NT2/D1 (cell line): ENCODE measurements around the gene CTBP1.

Experiments used
- DNase-seq: peaks from one replicate; pipeline ENCODE4 v3.0.0-alpha.2; 2011; ENCODE audit warnings: low read depth, low spot score
- H3K27me3 ChIP-seq: 2 replicates; pipeline ENCODE4 v1.6.0; 2011; ENCODE audit warnings: mild to moderate bottlenecking; ENCODE audit not compliant: insufficient read length, insufficient read depth
- H3K36me3 ChIP-seq: 2 replicates; pipeline ENCODE4 v1.6.1; 2011; ENCODE audit warnings: mild to moderate bottlenecking, low read length, mixed read lengths; ENCODE audit not compliant: insufficient read depth, insufficient read length
- H3K4me1 ChIP-seq: 2 replicates; pipeline ENCODE4 v1.5.1; 2011; ENCODE audit not compliant: insufficient read depth, insufficient read length
- H3K4me3 ChIP-seq: 2 replicates; pipeline ENCODE4 v1.5.1; 2011; ENCODE audit warnings: low read depth; ENCODE audit not compliant: insufficient read length
- H3K9ac ChIP-seq: 2 replicates; pipeline ENCODE4 v1.6.0; 2011; ENCODE audit warnings: low read depth; ENCODE audit not compliant: insufficient read length
- H3K9me3 ChIP-seq: 2 replicates; pipeline ENCODE4 v1.5.1; 2011; ENCODE audit warnings: mild to moderate bottlenecking, low read length; ENCODE audit not compliant: insufficient read depth
- SUZ12 ChIP-seq: IDR thresholded peaks from 2 replicates; pipeline ENCODE4 v1.6.1; 2011; ENCODE audit not compliant: insufficient read length, insufficient read depth; ENCODE audit errors: extremely low read depth
- YY1 ChIP-seq: IDR thresholded peaks from 2 replicates; pipeline ENCODE4 v1.6.1; 2011; ENCODE audit not compliant: insufficient read length, insufficient read depth
- ZNF274 ChIP-seq: IDR thresholded peaks from 2 replicates; pipeline ENCODE4 v1.6.1; 2011; ENCODE audit warnings: mild to moderate bottlenecking, low read depth, low read length

Gene CTBP1

DNA sequence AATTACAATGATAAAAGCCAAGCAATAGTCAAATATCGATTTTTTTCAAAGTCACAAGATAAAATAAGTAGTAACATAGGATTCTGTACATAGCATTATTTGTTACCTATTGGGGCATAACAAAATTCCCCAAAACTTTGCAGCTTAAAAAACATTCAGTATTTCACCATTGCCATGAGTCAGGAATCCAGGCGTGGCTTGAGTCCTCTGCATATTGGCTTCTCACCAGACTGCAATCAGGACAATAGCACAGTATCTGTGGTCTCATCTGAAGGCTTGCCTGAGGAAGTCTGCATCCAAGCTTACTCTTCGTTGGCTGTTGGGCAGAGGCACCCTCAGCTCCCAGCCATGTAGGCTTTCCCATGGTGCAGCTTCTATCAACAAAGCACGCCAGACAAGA lies 6.2 kb upstream of the CTBP1 start:
- DNase-seq = no peak

DNA sequence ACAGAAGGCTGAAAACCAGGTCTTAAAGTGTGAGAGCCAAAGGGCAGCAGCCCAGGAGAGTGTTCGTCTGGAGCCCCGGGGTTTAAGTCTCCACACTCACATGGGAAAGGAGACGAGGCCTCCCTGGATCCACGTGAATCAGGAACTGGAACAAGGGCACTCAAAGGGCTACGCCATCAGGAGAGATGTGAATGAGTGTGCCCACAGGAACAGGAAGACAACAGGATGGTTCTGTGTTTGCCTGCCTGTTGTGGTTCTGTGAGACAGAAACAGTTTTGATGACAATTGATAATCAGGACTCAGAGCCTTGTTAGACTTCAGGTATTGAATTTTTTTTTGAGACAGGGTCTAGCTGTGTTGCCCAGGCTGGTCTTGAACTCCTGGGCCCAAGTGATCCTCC lies 4.9 kb upstream of the CTBP1 start:
- peaks cover 70% of the 10 kb centered on the region for H3K9me3 ChIP-seq
- H3K9ac ChIP-seq = no peak overlapping the region
- no peak for DNase-seq
- H3K4me3 ChIP-seq = no peak overlapping the region
- TF ChIP-seq SUZ12 (no peak), ZNF274 (no peak), YY1 (no peak)
- H3K36me3 ChIP-seq = peaks cover 27% of the 10 kb centered on the region
- peaks cover 10% of the 10 kb centered on the region for H3K4me1 ChIP-seq
- no peaks in the 10 kb centered on the region for H3K27me3 ChIP-seq

More for the DNA sequence above, 6.2 kb upstream of the CTBP1 start:
- H3K4me1 ChIP-seq = peaks cover 6% of the 10 kb centered on the region
- no peaks in the 10 kb centered on the region for H3K27me3 ChIP-seq
- peaks cover 70% of the 10 kb centered on the region for H3K9me3 ChIP-seq
- no peak overlapping the region for H3K9ac ChIP-seq
- H3K4me3 ChIP-seq = no peak overlapping the region
- TF ChIP-seq YY1 (no peak), SUZ12 (no peak), ZNF274 (no peak)
- H3K36me3 ChIP-seq = peaks cover 27% of the 10 kb centered on the region

DNA sequence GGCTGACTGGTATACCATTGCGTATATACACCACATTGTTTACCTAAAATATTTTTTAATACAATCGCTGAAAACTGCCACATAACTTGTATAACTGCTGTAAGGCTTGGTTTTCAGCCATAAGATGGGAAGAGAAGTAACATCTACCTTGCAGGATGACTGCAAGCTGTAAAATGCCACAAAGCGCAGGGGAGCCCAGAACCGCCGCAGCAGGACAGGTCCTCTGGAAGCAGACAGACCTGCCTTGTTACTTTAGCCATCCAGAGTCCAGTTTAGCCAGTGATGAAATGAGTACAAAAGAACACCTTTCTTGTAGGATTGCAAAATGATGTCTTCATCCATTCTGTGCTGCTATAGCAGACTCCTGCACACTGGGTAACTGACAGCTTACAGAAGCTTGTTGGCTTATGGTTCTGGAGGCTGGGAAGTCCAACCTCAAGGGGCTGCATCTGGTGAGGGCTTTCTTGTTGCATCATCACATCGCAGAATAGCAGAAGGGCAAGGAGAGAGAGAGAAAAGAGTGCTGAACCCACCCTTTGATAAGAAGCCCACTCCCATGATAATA lies 4.1 kb upstream of the CTBP1 start:
- no peaks in the 10 kb centered on the region for H3K27me3 ChIP-seq
- no peak for TF ChIP-seq SUZ12
- no peak for TF ChIP-seq ZNF274
- TF ChIP-seq YY1 = no peak
- peaks cover 67% of the 10 kb centered on the region for H3K9me3 ChIP-seq
- H3K9ac ChIP-seq = no peak overlapping the region
- no peak overlapping the region for H3K4me3 ChIP-seq
- H3K36me3 ChIP-seq = peaks cover 27% of the 10 kb centered on the region
- DNase-seq = no peak
- peaks cover 10% of the 10 kb centered on the region for H3K4me1 ChIP-seq

DNA sequence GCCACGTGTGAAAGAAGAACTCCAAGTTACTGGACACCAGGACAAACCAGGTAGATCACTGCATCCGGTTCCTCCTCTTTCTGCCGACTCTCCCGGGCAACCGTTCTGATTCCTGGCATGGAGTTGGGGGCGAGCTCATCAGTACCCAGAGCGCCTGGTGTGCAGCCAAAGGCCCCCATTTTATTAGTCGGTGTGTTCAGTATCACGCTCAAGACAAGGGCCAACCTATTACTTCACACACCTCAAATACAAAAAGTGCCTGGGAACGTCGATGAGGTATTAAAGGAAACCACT lies 2.8 kb upstream of the CTBP1 start:
- Histone ChIP-seq H3K9ac (no peak overlapping the region), H3K9me3 (peaks cover 54% of the 10 kb centered on the region), H3K27me3 (no peaks in the 10 kb centered on the region), H3K36me3 (peaks cover 27% of the 10 kb centered on the region), H3K4me3 (no peak overlapping the region), H3K4me1 (peaks cover 17% of the 10 kb centered on the region)
- no peak for DNase-seq
- no peak for TF ChIP-seq SUZ12

GRCh38 chr4:1250921-1251772 lies 2.2 kb upstream of the CTBP1 start:
- H3K27me3 ChIP-seq = no peaks in the 10 kb centered on the region
- peaks cover 19% of the 10 kb centered on the region for H3K4me1 ChIP-seq
- H3K9ac ChIP-seq = no peak overlapping the region
- DNase-seq = no peak
- H3K9me3 ChIP-seq = peaks cover 48% of the 10 kb centered on the region
- H3K4me3 ChIP-seq = no peak overlapping the region
- TF ChIP-seq SUZ12 (no peak), YY1 (no peak), ZNF274 (no peak)
- peaks cover 32% of the 10 kb centered on the region for H3K36me3 ChIP-seq

DNA sequence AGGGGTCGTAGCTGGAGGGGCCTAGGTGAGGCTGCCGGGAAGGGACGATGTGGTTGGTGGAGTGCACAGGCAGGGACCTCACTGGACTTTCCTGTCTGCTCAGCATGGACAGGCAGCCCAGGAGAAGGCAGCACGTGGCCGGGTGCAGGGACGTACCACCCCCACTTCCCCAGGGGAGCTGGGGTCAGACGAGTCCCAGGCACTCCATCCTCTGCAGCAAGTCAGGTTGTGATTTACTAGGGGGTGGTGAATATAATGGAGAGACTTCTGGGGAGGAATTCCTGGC lies 1.5 kb upstream of the CTBP1 start:
- no peak for TF ChIP-seq ZNF274
- no peak for TF ChIP-seq YY1
- TF ChIP-seq SUZ12 = no peak
- H3K9ac ChIP-seq = peak overlapping the region; percentile 88

GRCh38 chr4:1249731-1250526 lies 999 bp upstream of the CTBP1 start:
- H3K36me3 ChIP-seq = peaks cover 44% of the 10 kb centered on the region
- DNase-seq = no peak
- peaks cover 36% of the 10 kb centered on the region for H3K9me3 ChIP-seq
- TF ChIP-seq SUZ12 = no peak
- no peak for TF ChIP-seq YY1
- TF ChIP-seq ZNF274 = no peak
- no peaks in the 10 kb centered on the region for H3K27me3 ChIP-seq
- H3K9ac ChIP-seq = peak overlapping the region; percentile 88
- H3K4me1 ChIP-seq = peaks cover 23% of the 10 kb centered on the region
- peak overlapping the region; percentile 60 for H3K4me3 ChIP-seq

More for the DNA sequence above, 1.5 kb upstream of the CTBP1 start:
- H3K4me3 ChIP-seq = no peak overlapping the region
- no peak for DNase-seq
- no peaks in the 10 kb centered on the region for H3K27me3 ChIP-seq
- H3K9me3 ChIP-seq = peaks cover 41% of the 10 kb centered on the region
- H3K4me1 ChIP-seq = peaks cover 23% of the 10 kb centered on the region
- H3K36me3 ChIP-seq = peaks cover 38% of the 10 kb centered on the region
